CD4-positive, alpha-beta T cell treated with Interleukin-4 for 4 hours (primary cell): Measurements from ENCODE around the gene CGB1.

ENCODE experiments used
- DNase-seq: peaks from one replicate; pipeline ENCODE4 v3.0.0-alpha.2; 2020

Gene CGB1

DNA sequence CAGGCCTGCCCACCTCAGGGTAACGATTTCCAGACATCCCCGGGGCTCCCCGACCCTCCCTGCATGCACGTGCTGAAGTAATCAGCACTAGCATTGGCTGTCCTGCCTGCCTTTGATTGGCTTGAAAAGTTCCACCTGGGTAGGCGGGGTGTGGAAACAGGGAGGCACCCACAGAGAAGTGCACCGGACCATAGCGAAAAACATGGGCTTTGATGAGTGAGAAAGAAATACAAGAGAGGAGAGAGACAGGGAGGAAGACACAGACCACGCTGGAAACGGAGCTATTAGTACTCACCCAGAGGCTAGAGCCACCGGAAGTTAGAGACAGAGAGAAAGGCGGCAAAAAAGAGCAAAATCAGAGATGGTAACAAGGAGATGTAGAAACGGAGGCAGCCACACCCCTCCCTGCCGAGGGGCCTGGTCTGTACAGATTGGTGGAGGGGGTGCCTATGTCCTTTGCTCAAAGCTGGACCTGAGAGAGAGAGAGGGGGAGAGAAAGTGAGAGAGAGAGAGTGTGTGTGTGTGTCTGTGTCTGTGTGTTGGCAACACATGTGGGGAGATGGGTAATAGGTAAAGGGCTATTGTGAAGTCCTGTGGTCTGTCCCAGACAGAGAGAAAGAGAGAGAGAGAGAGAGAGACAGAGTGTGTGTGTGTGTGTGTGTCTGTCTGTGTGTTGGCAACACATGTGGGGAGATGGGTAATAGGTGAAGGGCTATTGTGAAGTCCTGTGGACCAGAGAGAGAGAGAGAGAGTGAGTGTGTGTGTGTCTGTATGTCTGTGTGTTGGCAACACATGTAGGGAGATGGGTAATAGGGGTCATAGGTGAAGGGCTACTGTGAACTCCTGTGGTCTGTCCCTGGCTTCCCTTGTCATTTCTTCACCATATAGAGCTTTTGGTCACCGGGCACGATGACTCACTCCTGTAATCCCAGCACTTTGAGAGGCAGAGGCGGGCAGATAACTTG is 15.5 kb downstream of the CGB1 start:
- DNase-seq, result no peak

GRCh38 chr19:49020342-49020741 is 16.4 kb downstream of the CGB1 start:
- no peak for DNase-seq

DNA sequence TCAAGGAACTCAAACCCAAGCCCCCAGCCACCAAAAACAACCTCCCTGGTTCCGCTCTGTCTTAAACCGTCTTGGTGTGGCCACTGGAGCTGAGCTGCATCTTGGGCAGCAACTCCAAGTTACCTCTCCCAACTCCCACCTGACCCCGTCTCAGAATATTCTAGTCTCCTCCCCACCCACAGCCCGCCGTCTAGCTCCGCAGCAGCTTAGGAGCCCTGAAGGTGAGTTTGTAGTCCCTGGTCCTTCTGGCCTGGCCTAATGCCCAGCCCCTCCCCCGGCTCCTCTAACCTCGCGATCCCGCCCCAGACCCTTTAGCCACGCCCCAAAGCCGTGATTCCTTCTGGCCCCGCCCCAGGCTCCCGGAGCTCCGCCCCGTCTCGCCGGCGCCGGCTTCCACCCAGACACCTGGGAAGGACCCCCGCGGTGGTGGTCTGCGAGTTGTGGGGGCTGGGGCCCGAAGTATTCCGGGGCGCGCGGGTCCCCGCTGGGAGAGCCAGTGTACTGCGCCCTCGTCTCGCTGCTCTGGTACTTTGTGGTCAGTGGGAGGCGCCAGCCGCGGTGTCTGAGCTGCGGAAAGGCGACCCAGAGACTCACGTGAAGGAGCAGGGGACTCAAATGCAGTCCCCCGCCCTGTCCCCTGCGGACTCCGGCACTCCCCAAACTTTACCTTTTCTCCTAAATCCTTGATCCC is 17.3 kb downstream of the CGB1 start:
- DNase-seq, result peak; percentile 42

GRCh38 chr19:49018388-49019241 is 18.1 kb downstream of the CGB1 start:
- peak; percentile 14 for DNase-seq

DNA sequence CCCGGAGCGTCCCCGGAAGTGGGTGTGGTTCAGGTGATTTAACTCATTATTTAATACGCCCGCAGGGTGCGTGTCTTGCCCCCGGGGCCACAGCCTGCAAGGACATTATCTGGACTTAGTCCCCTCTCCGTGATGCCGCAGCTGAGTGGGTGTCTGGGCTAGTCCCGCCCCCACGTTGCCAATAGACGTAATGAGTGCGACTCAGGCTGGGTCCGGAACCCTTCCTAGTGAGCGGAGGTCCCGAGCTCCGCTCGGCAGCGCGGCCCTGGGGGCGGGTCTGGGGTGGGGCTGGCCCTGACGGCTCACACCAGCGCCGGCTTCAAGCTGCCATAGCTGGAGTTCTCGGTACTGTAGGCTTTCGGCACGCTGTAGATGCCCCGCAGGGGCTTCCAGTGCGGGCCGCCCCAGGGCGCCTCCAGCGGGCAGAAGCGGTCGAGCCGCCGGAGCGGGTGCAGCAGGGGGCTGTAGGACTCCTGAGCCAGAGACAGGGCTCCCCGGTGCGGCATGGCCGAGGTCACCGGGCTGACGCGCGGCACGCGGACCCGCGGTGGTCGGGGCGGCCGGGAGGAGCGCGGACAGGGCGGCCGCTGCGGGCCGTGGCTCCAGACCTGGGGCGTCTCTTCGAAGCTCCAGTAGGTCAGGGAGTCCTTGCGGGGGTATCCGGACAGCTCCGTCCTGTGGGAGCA is 18.9 kb downstream of the CGB1 start:
- peak; percentile 64 for DNase-seq

- no peak for DNase-seq
Observed at GRCh38 chr19:49017041-49017665, 19.5 kb downstream of the CGB1 start, which contains the start of gene LHB. LHB (minus strand) TSS chr19:49017091; CDS start chr19:49017081, 10 bp downstream.

DNA sequence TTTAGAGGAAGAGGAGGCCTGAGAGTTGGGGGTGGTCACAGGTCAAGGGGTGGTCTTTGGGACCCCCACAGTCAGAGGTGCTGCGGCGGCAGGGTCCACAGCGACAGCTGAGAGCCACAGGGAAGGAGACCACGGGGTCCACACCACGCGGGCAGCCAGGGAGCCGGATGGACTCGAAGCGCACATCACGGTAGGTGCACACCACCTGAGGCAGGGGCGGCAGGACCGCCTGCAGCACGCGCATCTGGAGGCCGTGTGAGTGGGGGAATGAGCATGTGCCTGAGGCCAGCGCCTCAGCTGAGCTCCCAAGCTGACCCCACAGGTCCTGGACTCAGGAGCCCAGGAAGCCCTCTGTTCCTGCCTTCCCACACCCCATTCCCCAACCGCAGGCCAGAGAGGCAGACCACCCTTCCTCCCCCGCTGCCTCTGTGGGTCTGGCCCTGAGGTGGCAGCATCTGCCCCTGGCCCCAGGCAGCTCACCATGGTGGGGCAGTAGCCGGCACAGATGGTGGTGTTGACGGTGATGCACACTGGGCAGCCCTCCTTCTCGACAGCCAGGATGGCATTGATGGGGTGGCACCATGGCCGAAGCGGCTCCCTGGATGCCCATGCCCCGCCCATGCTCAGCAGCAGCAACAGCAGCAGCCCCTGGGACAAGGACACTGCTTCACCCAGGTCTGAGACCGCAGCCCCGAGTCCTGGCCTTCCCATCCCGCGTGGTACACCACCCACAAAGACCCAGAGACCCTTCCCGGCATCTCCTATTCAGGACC is 20.4 kb downstream of the CGB1 start:
- DNase-seq, result no peak

DNA sequence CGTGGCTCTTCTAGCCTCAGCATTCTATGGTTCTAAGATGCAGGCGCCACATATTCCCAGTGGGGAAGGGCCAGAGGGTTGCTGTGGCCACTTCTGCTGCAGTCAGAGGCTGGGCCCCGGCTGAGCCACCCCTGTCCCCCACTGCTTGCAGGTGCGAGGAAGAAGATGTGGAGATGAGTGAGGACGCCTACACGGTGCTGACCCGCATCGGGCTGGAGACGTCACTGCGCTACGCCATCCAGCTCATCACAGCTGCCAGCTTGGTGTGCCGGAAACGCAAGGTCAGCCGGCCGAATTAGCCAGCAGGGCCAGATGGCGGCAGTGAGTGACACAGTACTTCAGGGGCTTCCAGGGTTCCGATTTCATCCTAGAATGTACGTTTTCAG is 21.8 kb downstream of the CGB1 start:
- DNase-seq, result no peak

DNA sequence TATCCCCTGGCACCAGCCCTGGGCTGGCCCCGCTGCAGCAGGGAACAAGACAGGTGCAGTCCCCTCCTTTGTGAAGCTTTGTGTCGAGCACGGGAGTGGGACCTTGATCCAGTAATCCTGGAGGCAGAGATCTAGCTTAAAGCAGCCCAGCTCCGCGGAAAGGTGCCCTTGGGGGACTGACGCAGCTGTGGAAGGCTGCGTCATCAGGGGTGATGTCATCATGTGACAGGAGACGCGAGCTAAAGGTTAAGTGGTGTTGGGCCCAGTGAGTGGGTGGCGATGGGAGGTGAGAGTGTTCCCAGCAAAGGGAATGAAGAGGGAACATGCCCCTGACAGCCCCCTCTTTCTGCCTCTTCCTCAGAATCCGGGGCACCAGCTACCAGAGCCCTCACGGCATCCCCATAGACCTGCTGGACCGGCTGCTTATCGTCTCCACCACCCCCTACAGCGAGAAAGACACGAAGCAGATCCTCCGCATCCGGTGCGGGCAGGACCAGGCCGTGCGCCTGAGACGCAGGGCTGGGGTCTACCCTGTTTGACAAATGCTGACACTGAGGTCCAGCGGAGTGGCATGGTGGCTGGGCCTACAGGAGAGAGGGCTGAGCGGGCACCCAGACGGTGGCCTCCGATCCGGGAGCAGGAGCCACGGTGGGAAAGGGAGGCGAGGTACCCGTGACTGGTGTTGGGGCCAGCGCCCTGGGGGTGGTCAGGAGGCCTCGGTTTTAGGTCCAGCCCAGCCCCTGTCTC is 22.4 kb downstream of the CGB1 start:
- DNase-seq, result no peak

DNA sequence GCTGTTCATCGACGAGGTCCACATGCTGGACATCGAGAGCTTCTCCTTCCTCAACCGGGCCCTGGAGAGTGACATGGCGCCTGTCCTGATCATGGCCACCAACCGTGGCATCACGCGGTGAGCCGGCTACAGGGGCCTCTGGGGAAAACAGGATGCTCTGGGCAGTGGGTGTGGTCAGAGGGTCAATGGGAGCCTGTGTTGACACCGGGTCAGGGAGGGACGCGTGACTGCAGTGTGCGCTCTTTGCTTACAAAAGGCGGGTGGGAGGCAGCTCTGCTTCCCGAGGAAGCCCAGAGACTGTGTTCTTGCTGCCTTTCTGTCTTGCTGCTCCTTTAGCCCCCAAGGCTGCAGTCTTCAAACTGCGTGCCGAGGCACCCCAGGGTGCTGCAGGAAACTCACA is 25.5 kb downstream of the CGB1 start:
- DNase-seq, result no peak

- no peak for DNase-seq
Observed at GRCh38 chr19:49010453-49010852, 26.2 kb downstream of the CGB1 start.

- DNase-seq, result no peak
Observed at GRCh38 chr19:49009828-49010227, 26.9 kb downstream of the CGB1 start.

DNA sequence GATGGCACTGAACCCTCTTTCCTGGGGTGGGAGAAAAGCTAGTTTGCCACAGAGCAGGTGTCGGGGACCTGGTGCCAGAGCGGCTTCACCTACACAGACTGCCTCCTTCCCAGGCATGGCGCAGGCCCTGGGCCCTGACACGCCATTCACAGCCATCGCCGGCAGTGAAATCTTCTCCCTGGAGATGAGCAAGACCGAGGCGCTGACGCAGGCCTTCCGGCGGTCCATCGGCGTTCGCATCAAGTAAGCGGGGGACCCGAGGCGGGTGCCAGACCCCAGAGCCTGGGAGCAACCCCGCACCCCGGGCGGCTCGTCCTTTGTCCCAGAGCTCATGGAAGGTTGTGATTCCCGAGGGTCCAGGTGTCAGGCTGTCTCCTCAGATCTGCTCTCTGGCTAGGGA is 29.8 kb downstream of the CGB1 start:
- DNase-seq, result no peak

DNA sequence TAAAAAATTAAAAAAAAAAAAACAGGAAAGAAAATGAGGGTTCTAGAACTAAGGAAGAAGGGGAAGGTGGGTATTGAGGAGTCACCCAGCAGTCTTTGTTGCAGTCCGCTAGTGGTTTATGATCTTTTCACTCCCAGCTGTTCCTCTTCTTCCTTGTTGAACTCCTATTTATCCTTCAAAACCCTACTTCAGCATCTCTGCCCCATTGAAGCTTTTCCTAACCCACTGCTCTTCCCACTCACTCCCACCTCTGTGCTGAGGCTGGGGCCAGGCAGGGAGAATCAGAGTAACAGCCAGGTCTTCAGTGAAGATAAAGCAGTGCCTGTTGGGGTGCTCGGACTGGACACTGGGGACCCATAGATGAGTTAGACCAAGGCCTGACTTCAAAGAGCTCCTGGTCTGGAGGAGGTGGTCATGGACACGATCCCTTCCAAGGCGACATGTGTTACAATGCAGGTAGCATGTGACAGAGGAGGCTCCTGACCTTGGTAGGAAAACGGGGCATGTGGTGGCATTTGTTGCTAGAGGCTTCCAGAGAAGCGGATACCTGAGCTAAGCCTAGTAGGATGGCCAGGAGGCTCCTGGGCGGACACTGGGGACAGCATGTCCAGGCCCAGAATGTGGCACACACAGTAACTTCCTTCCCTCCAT is 31.6 kb downstream of the CGB1 start:
- DNase-seq, result no peak

GRCh38 chr19:49004133-49004532 is 32.6 kb downstream of the CGB1 start:
- DNase-seq, result no peak

- DNase-seq, result peak; percentile 67
Observed at GRCh38 chr19:48999481-49000325, 37.0 kb downstream of the CGB1 start.

DNA sequence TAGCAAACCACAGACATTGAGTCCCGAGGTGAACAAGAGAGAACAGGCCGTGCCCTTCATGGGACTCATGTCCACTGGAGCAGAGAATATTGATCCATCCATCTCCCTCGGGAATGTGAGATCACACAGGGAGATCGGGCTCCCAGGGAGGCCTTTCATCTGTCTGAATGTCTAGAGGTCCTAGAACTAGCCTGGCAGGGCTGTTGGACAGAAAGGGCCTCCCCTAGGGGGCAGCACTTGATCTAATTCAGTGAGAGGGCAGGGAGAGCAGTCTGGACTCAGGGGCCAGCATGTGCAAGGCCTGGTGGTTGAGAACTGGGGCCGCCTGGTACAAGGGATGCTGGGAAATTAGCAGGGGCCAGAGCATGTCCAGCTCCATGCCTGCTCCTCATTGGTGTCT is 38.7 kb downstream of the CGB1 start:
- DNase-seq, result peak; percentile 27

DNA sequence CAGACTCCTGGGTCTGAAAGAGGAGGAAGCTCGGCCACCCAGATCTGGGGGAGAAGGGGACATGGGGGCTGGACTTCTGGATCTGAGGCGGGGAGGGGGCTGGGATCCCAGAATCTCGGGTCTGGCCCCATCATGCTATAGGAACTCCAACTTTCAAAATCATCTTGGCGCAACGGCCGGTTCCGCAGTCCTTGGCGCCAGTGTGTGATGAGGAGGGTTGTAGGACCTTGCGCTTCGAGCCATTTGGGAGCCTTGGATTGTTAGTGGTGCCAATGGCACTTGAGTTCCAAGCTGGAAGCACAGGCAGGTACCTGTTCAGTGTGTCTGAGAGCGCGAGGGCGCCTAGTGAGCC is 42.7 kb downstream of the CGB1 start:
- no peak for DNase-seq
